NK-92 (cell line): ENCODE results near the gene RPP14.
"Not testable (repeated sequence)": the region's sequence is repeated elsewhere in the genome, so short reads cannot be mapped to it uniquely, and the experiment has no call there.

Experiments
- DNase-seq: peaks from one replicate; lab custom pipeline; 2025; ENCODE audit not compliant: unreplicated experiment; lab: John Stamatoyannopoulos, UW

Gene RPP14

DNA sequence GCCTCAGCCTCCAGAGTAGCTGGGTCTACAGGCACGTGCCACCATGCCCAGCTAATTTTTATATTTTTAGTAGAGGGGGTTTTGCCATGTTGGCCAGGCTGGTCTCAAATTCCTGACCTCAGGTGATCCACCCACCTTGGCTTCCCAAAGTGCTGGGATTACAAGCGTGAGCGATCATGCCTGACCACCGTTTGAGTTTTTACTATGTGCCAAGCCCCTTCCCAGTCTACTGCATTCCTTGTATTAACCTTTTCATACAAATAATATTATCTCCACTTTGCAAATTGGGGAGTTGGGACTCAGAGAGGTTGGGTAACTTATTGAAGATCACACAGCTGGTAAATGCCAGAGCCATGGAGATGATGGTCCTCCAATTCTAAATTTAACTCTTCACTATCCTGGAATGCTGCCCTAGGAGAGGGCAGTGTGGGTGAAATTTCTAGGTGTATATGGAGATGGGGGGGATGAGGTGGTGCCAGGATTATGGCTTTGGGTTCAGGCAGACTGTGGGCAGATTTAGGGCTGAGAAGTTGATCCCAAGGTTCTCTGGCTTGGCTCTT, 25.6 kb downstream of the RPP14 start:
- DNase-seq, result no peak

DNA sequence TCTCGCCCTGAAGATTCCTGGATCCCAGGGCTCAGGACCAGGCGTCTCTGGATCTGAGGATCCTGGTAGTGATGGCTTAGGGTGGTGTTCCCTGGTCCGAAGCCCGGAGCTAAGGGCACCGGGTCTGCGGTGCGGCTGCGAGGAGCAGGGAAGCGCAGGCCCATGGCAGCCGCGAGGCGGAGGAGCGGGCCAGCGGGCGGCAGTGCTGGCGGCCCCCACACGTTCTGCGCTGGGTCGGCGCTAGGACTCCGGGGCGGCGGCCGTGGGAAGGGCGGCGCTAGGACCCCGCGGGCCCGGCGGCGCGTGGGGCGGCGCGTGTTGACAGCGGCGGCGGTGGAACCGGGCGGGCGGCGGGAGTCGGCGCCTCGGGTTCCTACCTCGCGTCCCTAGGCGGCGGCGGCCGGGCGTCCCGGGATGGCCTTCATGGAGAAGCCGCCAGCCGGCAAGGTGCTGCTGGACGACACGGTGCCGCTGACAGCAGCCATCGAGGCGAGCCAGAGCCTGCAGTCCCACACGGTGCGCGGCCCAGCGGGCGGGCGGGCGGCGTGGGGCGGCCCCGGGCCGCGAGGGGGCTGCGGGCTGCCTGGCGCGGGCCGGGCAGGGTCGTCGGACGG, 26.6 kb downstream of the RPP14 start, which contains the start of gene PXK:
Gene PXK, plus strand, starts transcription at position 318 of the 614 bp plus-strand sequence. Its CDS starts 97 bp downstream, at position 415.
- no peak for DNase-seq

DNA sequence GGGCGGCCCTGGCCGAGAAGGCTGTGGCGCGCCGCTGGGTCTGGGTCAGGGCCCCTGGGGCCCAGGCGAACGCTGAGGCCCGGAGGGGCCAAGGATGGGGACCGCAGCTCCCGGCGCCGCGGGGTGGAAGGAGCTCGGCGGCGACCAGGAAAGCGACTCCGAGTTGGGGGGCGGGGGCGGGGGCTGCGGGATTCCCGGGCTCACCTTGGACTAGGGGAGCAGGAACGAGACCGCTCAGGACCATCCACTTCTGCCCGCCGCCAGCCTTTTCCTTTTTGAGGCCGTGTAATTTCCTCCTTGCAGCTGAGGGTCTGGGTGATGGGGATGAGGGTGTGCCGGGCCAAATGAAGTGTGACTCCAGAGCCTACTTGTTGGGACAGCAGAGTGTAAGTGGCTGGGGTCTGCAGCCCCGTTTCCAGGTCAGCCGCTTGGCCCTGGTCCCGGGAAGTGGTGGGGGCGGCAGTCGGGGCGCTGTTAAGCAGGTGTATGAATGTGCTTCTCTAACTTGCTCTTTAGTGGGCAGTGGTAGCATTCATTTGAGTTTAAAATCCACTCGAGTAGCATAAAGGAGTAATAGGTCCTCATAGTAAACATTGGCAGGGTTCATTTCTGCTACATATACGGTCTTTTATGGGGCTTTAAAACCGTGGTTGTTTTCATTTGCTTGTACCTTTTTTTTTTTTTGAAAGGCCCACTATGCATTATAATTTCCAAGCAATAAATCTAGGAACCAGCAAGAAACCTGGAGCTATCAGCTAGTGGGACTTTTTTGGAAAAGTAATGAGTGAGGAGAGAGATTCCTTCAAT, 27.4 kb downstream of the RPP14 start:
- DNase-seq, result no peak

DNA sequence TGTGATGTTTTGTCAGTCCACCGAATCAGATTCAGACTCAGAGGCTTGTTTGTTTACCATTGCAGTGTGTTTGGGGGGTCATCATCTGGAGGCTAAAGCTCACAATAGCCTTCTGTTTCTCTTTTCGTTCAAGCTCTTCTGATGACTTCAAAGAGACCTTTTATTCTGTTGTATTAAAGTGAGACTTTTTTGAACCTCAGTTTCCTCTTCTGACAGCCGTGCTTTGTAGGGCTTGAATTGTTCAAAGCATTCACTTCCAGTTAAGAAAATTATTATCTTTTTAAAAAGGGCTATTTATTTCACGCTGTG, 27.9 kb downstream of the RPP14 start:
- no peak for DNase-seq

DNA sequence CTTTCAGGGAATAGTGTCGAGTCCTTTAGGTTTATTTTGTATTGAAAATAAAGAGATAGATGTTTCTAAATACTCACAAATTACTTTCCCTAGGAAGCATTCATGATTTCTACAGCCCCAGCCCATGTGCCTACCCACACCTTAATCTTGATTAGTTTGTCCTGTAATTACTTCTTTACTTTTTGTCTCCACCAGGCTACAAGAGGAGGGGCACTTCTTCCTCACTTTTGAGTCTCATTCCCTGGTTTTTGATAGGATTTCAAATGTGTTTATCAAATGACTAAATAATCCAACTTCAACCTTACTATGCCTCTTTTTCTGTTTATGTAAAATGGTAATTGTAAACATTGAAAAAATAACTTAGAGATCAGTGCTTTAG, 28.4 kb downstream of the RPP14 start:
- no peak for DNase-seq

DNA sequence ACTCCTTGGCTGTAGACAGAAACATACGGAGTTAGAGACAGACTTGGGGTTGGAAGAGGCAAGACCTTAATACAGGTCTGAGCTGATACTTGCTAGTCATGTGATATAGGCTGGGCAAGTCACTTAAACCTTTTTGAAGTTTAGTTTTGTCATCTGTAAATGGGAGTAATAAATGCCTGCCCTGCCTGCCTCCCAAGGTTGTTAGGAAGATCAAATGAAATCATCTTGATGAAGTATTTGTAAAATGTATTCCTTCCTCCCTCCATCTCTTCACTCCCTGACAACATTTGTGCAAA, 29.6 kb downstream of the RPP14 start:
- DNase-seq, result no peak

DNA sequence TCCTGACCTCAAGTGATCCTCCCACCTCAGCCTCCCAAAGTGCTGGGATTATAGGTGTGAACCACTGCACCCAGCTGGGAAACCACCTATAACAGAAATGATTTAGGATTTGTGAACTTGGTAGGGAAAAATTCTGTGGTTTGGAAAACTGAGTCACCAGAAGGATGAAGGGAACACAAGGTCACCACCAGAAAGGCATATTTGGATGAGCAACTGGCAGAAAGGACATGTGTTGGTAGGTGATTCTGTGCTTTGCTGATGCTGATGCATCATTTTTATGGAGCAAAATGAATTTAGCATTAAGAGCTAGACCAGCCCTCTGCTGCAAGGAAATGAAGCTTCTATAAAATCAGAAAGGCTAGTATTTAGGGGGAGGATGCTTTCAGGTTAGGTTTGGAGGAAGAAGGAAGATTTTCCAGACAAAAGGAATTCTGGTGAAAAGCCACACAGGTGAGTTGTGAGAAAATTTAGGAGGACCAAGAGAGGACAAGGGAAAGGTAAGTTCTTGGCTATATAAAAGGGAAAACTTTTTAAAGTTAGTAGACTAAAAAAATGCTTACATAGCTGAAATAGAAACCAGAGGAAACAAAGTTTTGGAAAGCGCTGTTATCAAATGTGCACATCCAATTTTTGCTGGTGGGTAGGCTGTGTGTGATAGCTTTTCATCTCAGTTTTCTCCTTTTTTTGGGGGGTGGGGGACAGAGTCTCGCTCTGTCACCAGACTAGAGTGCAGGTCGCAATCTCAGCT, 30.3 kb downstream of the RPP14 start:
- no peak for DNase-seq

DNA sequence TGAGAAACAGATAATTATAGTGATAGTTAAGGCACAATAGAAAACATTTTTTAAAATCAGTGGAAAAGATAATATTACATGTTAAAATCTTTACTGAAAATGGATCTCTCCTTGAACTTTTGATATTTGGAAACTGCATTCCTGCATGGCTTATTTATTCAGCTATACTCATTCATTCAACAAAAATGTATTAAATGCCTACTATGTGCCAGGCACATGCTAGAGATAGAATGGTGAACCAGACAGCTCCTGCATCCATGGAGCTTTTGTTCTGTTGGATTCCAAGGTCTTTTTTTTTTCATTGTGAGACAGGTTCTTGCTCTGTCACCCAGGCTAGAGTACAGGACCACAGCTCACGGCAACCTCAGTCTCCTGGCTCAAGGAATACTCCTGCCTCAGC, 31.1 kb downstream of the RPP14 start:
- no peak for DNase-seq

DNA sequence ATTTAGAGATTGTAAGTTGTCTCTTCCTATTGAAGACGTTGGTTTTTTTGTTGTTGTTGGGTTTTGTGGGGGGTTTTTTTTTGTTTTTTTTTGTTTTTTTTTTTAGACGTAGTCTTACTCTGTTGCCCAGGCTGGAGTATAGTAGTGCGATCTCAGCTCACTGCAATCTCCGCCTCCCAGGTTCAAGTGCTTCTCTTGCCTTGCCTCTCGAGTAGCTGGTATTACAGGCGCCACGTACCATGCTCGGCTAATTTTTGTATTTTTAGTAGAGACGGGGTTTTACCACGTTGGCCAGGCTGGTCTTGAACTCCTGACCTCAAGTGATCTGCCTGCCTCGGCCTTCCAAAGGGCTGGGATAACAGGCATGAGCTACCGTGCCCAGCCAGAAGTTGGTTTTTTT, 33.1 kb downstream of the RPP14 start:
- not testable (repeated sequence) for DNase-seq

DNA sequence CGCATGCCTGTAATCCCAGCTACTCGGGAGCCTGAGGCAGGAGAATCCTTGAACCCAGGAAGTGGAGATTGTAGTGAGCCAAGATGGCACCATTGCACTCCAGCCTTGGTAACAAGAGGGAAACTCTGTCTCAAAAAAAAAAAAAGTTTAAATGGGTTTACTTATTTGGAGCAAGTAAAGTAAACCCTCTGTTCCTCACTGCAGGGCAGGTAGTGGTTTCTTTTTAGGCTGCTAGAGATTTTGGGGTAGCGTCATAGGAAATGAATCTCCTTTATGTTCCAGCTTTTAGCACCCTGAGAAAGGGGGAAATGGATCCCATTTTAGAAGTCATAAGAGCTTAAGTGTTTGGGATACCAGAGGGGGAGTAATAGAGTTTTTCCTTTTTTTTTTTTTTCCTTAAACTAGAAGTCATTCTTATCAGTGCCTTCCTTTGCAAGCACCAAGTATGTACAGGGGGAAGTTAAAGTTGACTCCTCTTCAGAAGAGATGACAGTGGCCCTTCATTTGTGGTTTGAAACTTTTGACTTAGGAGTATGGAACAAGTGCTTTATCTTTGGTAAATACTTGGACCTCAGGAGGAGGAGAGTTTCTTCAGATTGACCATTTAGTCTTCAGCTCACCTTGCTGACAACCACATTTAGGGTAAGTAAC, 34.7 kb downstream of the RPP14 start:
- no peak for DNase-seq

DNA sequence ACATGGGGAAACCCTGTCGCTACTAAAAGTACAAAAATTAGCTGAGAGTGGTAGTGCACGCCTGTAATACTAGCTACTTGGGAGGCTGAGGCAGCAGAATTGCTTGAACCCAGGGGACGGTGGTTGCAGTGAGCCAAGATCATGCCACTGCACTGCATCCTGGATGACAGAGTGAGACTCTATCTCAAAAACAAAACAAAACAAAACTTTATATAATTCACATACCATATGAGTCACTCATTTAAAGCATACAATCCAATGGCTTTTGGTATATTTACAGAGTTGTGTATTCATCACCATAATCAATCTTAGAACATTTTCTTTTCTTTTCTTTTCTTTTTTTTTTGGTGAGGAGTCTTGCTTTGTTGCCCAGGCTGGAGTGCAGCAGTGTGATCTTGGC, 35.3 kb downstream of the RPP14 start:
- DNase-seq, result no peak

DNA sequence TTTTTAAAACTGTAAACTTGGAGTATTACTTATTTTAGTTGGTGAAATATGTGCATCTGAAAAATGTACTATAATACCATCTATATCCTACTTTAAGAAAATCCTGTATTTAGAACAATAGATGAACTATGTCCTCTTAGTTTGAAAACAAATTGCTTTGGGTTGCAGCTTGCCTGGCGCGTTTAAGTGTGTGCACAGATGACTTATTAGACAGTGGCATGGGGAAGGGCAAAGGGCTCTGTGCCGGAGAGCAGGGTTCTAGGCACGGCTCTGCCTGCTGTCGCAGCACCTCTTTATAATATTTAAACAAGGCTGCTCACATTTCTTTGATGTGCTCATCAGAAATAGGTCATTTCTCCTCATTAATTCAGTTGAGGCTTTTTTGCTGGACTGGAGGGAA, 36.6 kb downstream of the RPP14 start:
- DNase-seq, result no peak

DNA sequence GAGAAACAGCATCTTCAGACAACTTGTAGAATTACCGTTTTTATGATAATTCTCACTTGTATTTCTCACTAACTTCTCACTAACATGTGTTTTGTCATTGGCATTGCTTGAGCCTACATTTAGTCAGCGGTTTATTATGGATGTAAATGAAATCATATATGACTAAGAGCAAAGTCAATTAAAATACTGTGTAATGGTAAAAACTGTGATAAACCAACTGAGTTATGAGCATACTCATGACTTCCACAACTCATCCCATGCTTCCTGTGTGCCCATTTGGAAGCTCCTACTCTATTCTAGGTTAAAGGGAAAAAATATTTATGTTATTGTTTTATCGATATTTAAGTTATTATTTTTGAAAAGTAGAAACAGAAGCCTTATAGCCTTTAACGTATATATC, 39.4 kb downstream of the RPP14 start:
- no peak for DNase-seq

DNA sequence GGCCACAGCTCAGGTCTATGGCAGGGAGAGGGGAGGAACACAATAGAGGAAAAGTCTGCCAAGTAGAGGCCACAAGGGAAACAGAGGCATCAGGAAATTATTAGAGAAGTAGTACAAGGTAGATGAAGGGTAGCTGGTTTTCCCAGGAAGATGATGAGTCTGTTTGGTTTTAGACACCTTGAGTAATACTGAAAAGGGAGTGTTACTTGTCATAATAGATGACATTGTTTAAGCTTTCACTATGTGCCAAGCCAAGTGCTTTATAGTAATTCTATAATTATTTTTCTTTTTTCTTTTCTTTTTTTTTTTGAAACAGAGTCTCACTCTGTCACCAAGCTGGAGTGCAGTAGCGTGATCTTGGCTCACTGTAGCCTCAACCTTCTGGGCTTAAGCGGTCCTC, 40.3 kb downstream of the RPP14 start:
- DNase-seq, result no peak

DNA sequence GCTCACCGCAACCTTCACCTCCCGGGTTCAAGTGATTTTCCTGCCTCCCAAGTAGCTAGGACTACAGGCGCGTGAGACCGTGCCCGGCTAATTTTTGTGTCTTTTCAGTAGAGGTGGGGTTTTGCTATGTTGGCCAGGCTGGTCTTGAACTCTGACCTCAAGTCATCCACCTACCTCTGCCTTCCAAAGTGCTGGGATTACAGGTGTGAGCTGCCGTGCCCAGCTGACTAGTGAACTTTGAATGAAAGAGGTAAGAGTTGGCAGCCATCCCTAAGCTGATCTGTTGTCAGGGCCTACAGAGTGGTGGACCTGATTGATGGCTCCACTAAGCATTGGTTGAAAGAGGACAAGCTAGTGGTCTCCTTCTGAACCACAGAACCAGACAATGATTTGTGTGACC, 41.9 kb downstream of the RPP14 start:
- no peak for DNase-seq

DNA sequence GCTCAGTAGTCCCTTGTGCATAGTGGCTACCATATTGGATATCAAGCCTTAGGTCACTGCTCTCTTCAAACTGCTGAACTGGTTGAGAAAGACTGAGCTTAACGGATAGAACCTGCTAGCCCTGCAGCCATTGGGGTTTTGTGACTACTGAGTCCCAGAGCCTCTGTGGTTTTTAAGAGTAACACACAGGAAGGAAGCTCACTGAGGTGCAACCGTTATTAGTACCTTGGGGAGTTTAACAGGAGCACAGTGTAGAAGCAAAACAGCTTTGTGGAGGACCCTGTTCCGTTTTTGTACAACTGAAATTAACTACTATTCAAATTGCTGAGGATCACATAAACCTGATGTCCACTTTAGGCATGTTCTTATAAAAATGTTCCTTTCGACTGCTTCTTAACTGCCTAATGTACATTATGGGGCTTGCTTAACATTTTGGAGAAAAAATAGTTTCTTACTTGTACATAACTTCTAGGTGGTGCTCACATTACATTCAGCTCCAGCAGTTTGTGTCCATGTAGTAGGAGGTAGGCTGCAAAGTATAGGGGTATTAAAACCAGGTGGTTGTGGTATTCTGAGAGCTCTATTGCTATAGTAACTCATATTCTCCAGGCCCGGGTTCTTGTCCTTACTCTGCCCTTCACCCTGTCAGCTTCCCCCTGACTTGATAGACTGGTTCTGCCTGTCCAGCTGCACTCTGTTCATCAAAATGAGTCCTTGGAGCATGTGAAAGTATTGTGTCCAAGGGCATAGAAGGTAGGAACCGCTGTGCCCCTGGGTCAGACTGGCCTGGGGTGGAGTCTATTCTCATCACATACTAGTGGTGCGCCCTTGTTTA, 44.0 kb downstream of the RPP14 start:
- DNase-seq, result no peak

DNA sequence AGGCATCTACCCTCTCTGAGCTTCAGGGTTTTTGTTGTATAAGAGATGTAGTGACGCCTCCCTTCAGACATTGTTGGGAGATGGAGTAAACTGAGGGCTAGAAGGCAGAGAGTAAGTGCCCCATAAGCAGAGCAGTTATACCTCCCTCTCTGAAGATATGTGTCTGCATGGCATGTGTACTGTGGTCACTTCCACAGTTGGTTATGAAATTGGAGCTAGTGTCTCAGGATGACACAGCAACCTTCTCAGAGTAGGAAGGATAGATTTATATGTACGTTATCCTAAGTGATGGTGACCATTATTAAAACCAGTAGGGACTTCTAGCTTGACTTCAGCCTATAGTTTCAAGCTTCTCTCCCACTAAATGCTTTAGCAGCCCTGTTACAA, 44.6 kb downstream of the RPP14 start:
- DNase-seq, result no peak

DNA sequence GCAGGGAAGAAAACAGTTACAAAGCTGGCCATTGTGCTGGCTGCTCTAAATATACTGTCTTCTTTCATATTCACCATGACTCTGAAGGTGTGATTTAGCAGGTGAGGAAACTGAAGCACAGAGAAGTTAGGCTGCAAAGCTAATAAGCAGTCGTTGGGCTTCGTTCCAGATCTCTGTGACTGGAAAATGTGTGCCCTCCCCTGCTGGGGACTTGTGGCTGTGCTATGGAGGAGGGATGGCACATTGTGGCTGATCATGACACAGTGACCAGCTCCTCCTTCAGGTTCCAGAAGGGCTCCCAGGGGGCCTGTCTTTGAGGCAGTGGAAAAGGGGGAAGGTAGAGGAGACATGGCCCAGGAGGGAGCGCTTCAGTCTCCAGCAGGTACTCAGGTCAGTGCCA, 45.9 kb downstream of the RPP14 start:
- DNase-seq, result no peak

DNA sequence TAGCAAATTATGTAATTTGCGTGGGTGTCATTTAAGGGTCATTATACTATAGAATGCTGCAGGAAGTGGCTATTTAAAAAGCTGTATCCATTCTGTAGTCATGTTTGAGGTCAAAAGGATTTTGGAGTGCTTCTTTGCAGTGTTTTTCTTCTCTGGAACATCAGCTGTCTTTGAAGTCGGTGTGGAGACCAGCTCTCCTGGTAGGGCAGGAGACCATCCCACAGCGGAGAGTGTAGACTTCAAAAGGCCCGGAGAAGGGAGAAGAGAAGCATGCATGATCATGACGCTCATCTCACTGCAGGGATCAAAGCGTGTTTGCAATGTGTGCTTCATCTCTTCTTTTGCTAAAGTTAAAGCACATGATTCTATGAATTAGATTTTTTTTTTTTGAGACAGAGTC, 46.6 kb downstream of the RPP14 start:
- DNase-seq, result no peak

DNA sequence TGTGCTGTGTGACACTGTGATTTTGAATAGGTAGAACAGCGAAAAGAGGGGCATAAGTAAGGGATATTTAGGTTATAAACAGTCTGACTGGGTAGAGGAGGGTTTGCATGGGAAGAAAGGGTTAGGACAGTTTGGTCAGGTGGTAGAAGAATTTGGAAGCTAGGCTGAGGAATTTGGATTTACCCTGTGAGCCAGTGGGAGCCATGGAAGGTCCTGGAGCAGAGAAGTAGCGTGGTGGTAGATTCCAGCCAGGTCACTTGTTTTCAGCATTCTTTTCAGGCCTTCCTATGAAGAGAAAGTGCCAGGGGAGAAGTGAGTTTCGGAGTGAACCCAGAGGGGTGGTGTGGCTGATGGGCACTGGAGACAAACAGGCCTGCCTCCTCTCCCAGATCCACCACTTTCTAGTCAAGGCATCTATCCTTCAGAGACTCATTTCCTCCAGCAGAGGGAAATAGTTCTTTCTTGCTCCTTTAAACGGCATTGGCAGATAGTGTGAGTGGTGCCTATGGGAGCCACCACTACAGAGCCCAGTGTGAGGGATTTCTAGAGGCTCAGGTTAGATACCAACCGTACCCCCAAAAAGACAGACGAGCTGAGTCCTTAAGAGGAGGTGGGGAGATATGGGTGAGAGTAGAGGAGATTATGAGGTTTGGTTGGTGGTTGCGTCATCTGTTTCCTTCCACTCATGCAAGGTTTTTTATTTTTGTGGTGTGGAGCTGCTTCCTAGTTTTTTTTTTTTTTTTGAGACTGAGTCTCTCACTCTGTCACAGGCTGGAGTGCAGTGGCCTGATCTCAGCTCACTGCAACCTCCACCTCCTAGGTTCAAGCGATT, 47.9 kb downstream of the RPP14 start:
- DNase-seq, result no peak
